Memory B cell (primary cell): ENCODE data around the gene DNAH17.

ENCODE experiments used
- ATAC-seq: fragments of 150-1000 bp; cut with Tn5 transposase; 2 replicates; pipeline ENCODE4 v1.10.0; 2021; ENCODE audit warnings: low read depth, mild to moderate bottlenecking, moderate library complexity
- DNase-seq, 2 donors: peaks; one replicate each; pipeline ENCODE4 v3.0.0; 2022; ENCODE audit warnings: low spot score in 2 of 2
- H3K27ac Mint-ChIP-seq: one replicate; pipeline ENCODE4 v1.8.0; 2022; ENCODE audit warnings: mild to moderate bottlenecking, moderate library complexity, mixed read lengths
- H3K27me3 Mint-ChIP-seq: one replicate; pipeline ENCODE4 v1.8.0; 2022; ENCODE audit warnings: mixed read lengths
- H3K36me3 Mint-ChIP-seq: one replicate; pipeline ENCODE4 v1.8.0; 2022; ENCODE audit warnings: mild to moderate bottlenecking, mixed read lengths
- H3K4me1 Mint-ChIP-seq: one replicate; pipeline ENCODE4 v1.8.0; 2022; ENCODE audit warnings: mixed read lengths
- H3K4me3 Mint-ChIP-seq: one replicate; pipeline ENCODE4 v1.8.0; 2022; ENCODE audit warnings: mild to moderate bottlenecking, moderate library complexity, mixed read lengths
- H3K9me3 Mint-ChIP-seq: one replicate; pipeline ENCODE4 v1.8.0; 2022; ENCODE audit warnings: mixed read lengths

Gene DNAH17, protein sequence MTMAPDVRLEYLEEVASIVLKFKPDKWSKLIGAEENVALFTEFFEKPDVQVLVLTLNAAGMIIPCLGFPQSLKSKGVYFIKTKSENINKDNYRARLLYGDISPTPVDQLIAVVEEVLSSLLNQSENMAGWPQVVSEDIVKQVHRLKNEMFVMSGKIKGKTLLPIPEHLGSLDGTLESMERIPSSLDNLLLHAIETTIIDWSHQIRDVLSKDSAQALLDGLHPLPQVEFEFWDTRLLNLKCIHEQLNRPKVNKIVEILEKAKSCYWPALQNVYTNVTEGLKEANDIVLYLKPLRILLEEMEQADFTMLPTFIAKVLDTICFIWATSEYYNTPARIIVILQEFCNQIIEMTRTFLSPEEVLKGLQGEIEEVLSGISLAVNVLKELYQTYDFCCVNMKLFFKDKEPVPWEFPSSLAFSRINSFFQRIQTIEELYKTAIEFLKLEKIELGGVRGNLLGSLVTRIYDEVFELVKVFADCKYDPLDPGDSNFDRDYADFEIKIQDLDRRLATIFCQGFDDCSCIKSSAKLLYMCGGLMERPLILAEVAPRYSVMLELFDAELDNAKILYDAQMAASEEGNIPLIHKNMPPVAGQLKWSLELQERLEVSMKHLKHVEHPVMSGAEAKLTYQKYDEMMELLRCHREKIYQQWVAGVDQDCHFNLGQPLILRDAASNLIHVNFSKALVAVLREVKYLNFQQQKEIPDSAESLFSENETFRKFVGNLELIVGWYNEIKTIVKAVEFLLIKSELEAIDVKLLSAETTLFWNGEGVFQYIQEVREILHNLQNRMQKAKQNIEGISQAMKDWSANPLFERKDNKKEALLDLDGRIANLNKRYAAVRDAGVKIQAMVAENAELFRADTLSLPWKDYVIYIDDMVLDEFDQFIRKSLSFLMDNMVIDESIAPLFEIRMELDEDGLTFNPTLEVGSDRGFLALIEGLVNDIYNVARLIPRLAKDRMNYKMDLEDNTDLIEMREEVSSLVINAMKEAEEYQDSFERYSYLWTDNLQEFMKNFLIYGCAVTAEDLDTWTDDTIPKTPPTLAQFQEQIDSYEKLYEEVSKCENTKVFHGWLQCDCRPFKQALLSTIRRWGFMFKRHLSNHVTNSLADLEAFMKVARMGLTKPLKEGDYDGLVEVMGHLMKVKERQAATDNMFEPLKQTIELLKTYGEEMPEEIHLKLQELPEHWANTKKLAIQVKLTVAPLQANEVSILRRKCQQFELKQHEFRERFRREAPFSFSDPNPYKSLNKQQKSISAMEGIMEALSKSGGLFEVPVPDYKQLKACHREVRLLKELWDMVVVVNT (N-terminal part only)

DNA sequence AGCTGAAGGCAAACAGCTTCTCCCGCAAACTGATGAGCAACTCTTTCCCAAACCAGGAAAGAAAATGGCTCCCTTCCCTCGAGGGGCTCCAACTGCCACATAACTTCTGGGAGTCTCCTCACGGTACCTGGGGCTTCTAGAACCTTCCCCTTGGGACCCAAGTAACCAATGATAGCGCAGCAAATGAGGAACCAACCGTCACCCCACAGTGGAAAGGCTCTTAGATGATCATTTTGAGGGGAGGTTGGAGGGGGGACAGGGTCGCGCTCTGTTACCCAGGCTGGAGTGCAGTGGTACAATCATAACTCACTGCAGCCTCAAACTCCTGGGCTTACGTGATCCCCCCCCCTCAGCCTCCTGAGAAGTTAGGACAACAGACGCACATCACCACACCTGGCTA lies at the start of gene DNAH17:
Gene DNAH17, minus strand, starts transcription at position 101 of the 400 bp plus-strand sequence. CDS start 2,339 bp downstream, outside the sequence.
- Mint-ChIP-seq H3K9me3 (no peaks in the 10 kb centered on the region), H3K4me3 (no peak within 1 kb of the TSS), H3K4me1 (peaks cover 3% of the 10 kb centered on the region), H3K36me3 (no peaks in the 10 kb centered on the region), H3K27me3 (peaks cover 3% of the 10 kb centered on the region), H3K27ac (no peak within 1 kb of the TSS)
- ATAC-seq (no peak), DNase-seq (no peak)

DNA sequence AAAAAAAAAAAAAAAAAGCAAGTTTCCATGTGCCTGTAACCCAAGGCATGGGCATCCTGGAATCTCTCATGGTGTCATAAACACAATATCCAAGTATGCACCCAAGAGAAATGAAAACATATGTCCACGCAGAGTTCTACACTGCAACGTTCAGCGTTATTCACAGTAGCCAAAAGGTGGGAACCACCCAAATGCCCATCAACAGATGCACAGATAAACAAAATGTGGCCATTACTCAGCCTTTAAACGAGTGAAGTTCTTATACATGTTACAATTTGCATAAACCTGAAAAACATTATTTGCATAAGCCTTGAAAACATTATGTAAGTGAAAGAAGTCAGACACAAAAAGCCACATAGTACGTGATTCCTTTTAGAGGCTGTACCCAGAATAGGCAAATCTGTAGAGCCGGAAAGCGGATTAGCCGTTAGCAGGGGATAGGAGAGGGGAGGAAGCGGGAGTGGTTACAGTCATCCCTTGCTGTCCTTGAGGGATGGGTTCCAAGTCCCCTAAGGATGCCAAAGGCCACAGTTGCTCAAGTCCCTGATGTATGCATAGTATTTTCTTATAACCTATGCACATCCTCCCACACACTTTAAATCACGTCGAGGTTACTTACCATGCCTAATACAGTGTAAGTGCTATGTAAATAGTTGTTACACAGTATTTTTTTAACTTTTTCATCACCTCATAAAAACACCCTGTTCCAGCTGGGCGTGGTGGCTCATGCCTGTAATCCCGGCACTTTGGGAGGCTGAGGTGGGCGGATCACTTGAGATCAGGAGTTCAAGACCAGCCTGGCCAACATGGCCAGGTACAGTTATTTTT lies 47.3 kb upstream of the DNAH17 start:
- Mint-ChIP-seq H3K4me3 (no peak overlapping the region), H3K36me3 (no peaks in the 10 kb centered on the region), H3K27ac (no peak overlapping the region), H3K4me1 (peaks cover 3% of the 10 kb centered on the region), H3K27me3 (peaks cover 9% of the 10 kb centered on the region), H3K9me3 (no peaks in the 10 kb centered on the region)
- DNase-seq (no peak), ATAC-seq (peak; percentile 47)

DNA sequence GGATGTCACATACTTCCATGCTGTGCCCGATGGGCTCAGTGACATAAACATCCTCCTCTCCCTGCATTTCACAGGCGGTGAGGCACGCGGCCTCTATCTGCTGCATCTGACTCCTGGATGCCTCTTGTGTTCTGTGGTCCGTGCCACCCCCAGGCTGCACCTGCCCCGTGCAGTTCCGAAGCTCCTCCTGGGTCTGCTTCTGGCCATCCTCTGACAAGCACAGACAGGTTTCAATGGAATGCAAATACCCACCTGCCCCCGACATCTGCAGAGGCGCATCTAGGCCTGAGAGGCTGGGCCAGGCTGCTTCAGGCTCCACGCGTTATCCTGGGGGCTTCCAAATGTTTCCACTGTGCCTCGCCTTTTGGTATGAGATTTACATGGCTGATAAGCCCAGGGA lies 46.3 kb upstream of the DNAH17 start:
- ATAC-seq, result no peak
- no peaks in the 10 kb centered on the region for H3K9me3 Mint-ChIP-seq
- no peaks in the 10 kb centered on the region for H3K36me3 Mint-ChIP-seq
- H3K27ac Mint-ChIP-seq, result no peak overlapping the region
- no peak overlapping the region for H3K4me3 Mint-ChIP-seq
- peaks cover 9% of the 10 kb centered on the region for H3K27me3 Mint-ChIP-seq
- DNase-seq, result no peak
- peaks cover 3% of the 10 kb centered on the region for H3K4me1 Mint-ChIP-seq

DNA sequence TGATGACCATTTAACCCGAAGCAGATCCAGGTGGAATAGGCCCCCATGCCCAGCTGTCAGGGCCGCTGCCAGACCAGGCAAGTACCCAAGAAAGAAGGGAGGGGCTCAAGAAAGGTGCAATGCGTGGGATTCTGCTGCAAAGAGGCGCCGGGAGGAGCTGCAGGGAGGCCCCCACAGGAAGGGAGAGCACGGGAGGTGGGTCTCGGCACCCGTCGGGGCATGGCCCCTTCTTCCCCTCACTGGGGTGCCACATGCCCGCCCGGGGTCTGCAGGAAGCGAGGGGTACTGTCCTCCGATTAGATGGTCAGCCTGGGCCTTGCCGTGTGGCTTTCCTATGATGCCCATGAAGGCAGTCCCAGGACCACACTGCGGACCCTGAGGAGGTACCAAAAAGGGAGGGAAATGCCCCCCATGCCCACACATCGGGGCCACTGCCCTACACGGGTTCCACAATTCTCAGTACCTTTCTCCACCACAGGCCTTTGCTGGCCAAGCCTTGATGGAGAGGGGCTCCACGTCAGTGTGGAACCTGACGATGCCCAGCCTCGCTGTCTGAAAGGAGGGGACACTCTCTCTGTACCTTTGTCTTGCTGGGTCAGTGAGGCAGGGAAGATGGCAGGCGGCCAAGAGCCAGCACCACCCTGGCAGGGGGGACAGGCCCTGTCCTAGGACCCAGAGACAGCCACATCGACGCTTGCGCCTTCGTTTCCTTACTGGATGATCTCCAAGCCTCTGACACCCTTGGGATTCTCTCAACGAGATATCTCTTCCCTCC lies 45.5 kb upstream of the DNAH17 start:
- Mint-ChIP-seq H3K9me3 (no peaks in the 10 kb centered on the region), H3K4me1 (peaks cover 3% of the 10 kb centered on the region), H3K27ac (no peak overlapping the region), H3K36me3 (no peaks in the 10 kb centered on the region), H3K4me3 (no peak overlapping the region), H3K27me3 (peaks cover 10% of the 10 kb centered on the region)
- DNase-seq (no peak), ATAC-seq (no peak)

DNA sequence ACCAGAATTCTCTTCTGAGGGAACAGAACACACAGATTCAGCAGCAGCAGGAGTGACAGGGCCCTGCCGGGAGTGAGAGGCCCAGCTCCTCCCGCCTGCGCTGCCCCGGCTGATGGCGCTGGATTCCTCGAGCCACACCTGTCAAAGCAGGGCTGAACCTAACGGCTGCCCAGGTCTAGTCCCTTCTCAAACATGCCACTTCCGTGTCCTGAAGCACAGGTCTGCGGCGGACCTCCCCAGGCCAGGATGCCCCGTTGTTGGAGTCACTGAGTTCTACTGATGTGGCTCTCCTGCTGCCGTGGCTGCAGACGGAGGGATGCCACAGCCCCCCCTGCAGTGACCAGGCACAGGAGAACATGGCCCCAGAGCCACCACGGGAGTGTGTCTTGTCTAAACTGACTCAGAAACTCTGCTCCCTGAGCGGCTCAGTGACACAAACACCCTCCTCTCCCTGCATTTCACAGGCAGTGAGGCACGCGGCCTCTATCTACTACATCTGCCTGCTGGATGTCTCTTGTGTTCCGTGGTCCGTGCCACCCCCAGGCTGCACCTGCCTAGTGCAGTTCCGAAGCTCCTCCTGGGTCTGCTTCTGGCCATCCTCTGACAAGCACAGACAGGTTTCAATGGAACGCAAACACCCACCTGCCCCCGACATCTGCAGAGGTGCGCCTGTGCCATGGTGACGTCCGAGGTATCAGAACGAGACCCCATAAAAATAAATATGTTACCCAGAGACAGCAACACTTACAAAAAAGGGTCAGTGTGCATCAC lies 44.7 kb upstream of the DNAH17 start:
- ATAC-seq, result no peak
- Mint-ChIP-seq H3K36me3 (no peaks in the 10 kb centered on the region), H3K4me3 (no peak overlapping the region), H3K9me3 (no peaks in the 10 kb centered on the region), H3K27ac (no peak overlapping the region), H3K27me3 (peaks cover 10% of the 10 kb centered on the region), H3K4me1 (peaks cover 3% of the 10 kb centered on the region)
- DNase-seq, result no peak

DNA sequence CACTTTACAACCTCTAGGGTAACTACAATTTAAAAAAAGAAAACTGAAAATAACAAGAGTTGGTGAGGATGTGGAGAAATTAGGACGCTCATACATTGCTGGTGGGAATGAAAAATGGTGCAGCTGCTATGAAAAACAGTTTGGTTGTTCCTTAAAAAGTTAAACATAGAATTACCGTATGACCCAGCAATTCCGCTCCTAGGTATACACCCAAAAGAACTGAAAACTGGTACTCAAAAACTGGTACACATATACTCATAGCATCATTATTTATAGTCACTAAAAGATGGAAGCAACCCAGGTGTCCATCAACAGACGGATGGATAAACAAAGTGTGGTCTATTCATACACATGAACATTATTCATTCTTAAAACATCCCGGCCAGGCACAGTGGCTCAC lies 42.9 kb upstream of the DNAH17 start:
- no peaks in the 10 kb centered on the region for H3K9me3 Mint-ChIP-seq
- DNase-seq (no peak), ATAC-seq (no peak)
- H3K27me3 Mint-ChIP-seq, result peaks cover 5% of the 10 kb centered on the region
- H3K4me3 Mint-ChIP-seq, result no peak overlapping the region
- no peak overlapping the region for H3K27ac Mint-ChIP-seq
- peaks cover 3% of the 10 kb centered on the region for H3K4me1 Mint-ChIP-seq
- no peaks in the 10 kb centered on the region for H3K36me3 Mint-ChIP-seq

DNA sequence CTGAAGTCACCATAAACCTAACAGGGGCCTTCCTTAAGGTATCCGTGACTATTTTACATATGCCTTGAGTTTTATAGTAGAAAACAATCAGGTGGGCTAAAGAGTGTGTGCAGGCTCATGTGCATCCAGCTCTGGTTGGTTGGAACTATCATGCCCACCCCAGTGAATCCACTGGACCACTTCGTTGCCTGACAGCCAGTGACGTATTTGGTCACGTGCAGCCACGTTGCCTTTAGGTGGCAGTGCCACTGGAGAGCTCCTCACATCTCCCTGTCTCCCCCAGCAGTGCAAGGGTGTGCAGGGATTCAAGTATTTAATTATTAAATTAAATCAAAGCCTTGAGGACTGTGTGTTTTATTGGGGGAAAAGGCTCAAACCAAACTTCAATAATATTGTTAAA lies 42.1 kb upstream of the DNAH17 start:
- Mint-ChIP-seq H3K9me3 (no peaks in the 10 kb centered on the region), H3K27me3 (peaks cover 4% of the 10 kb centered on the region), H3K4me1 (peaks cover under 1% of the 10 kb centered on the region), H3K36me3 (peaks cover 1% of the 10 kb centered on the region), H3K27ac (no peak overlapping the region), H3K4me3 (no peak overlapping the region)
- no peak for ATAC-seq
- no peak for DNase-seq

DNA sequence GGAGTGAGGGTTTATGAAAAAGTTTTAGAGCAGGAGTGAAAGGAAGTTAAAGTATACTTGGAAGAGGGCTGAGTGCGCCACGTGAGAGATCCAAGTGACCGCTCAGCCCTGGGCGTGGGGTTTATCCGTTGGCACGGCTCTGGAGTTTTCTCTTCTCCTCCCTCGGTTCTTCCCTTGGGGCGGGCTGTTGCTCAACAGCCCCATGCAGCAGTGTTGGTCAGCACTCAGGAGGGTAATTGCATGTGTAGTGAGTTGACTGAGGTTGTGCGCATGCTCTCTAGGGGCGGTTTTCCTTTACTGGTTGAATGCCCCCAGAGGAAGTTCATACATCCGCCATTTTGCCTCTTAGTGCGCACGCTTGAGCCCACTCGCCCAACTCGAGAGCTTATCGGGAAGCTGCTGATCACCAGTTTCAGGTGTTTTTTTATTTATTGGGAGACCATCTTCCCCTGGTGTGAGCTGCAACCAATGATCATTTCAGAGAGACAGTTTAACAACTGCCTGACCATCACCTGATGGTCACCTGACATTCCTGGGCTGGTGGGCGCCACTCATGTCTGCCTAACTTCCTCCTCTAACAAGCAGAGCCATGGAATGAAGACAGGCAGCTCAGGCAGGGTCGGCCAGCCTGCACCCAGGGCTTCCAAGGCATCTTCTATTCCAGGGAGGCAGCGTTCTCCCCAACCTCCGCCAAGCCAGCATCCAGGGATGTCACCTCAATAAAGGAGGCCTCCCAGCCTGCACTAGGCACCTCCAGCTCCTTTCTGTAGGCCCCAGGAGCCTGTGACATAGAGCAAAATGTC lies 41.3 kb upstream of the DNAH17 start:
- Mint-ChIP-seq H3K4me1 (no peaks in the 10 kb centered on the region), H3K27me3 (peaks cover 4% of the 10 kb centered on the region), H3K36me3 (peaks cover 1% of the 10 kb centered on the region), H3K27ac (no peak overlapping the region), H3K9me3 (no peaks in the 10 kb centered on the region), H3K4me3 (no peak overlapping the region)
- ATAC-seq, result no peak
- DNase-seq, result no peak

DNA sequence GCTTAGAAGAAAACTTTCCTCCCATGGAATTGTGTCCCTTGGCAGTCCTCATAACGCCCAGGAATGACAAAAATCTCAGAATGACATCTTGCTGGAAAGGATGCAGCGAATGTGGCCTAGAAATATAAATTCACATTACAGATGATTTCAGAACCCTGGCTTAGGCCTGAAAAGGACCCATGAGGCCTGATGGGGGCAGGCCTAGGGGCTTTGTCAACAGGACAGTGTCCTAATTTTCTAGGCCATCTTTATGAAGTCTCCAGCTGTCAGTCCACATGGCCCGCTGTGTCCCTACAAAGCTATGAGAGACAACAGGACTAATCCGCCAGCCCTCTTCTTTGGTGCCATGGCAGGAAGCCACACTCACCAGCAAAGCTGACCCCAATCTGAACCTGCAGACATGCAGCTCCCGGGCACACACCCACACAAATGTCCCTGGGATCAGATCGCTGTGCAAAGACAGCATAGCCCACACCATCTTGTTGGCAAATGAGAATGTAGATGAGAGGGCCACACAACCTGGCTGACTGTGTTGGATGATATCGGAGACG lies 40.4 kb upstream of the DNAH17 start:
- peaks cover 1% of the 10 kb centered on the region for H3K36me3 Mint-ChIP-seq
- DNase-seq (no peak), ATAC-seq (no peak)
- H3K4me3 Mint-ChIP-seq, result no peak overlapping the region
- no peak overlapping the region for H3K27ac Mint-ChIP-seq
- no peaks in the 10 kb centered on the region for H3K4me1 Mint-ChIP-seq
- H3K27me3 Mint-ChIP-seq, result peaks cover 2% of the 10 kb centered on the region
- H3K9me3 Mint-ChIP-seq, result no peaks in the 10 kb centered on the region

DNA sequence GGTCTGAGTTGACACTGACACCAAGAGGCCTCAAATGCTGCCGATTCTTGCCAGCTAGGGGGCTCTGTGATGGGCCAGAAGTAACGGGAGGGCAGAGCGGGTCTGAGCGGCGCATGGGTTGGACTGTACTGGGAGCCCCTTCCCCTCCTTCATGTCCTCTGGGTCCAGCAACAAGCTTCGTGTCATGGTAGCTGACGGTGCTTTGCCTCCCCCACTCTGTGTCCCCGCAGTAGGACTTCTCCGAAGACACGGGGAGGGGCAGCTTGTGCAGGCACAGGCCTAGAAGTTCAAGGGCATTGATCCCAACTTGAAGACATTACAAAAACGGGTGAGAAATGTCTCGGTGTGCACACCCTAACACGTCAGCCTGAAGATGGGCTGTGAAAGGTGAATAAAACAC lies 39.8 kb upstream of the DNAH17 start:
- no peak overlapping the region for H3K27ac Mint-ChIP-seq
- no peak overlapping the region for H3K4me3 Mint-ChIP-seq
- ATAC-seq (no peak), DNase-seq (no peak)
- peaks cover 2% of the 10 kb centered on the region for H3K27me3 Mint-ChIP-seq
- H3K9me3 Mint-ChIP-seq, result no peaks in the 10 kb centered on the region
- no peaks in the 10 kb centered on the region for H3K4me1 Mint-ChIP-seq
- H3K36me3 Mint-ChIP-seq, result peaks cover 1% of the 10 kb centered on the region

DNA sequence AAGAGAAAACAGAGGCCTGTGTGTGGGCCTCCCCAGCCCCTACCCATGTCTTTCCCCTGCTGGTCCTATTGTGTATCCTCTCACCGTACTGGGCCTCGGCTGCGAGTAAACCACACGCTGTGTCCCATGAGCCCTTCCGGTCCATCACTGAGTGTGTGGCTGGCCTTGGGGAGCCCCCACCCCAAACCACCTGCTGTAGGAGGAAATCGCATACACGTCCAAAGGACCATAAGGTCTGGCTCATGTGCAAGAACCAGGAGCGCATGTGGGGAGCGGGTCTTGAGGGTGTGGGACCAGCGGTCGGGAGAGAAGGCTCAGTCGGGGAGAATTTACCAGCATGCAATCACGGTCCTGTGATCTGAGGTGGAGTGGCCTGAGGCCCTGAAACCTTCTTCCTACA lies 38.4 kb upstream of the DNAH17 start:
- Mint-ChIP-seq H3K36me3 (peaks cover 1% of the 10 kb centered on the region), H3K9me3 (no peaks in the 10 kb centered on the region), H3K27me3 (peaks cover 2% of the 10 kb centered on the region), H3K4me1 (no peaks in the 10 kb centered on the region), H3K27ac (no peak overlapping the region), H3K4me3 (no peak overlapping the region)
- no peak for DNase-seq
- ATAC-seq, result no peak
